PC-3 (cell line): ENCODE data around the gene SPATS2. TPM values are rescaled to one million over a fixed set of nuclear protein-coding genes. Genes with fewer than 3 reads are reported as not detected.
"Not testable (repeated sequence)": the region's sequence is repeated elsewhere in the genome, so short reads cannot be mapped to it uniquely, and the experiment has no call there.

Source experiments
- ATAC-seq: fragments of 200-7000 bp; cut with Tn5 transposase; 2 replicates; pipeline ENCODE4 v1.9.1; 2020; ENCODE audit warnings: mild to moderate bottlenecking, moderate library complexity
- BruUV-seq: library from RNA; stranded (reverse); fragments of 400-500 nt; replicated peaks from 2 replicates; lab custom pipeline; 2021; lab: Mats Ljungman, UMichigan
- CTCF ChIA-PET: fragments of 300-600 bp; sonication (Branson Sonifier 250); formaldehyde crosslinking; loops from one replicate; lab custom pipeline; 2022; ENCODE audit warnings: antibody characterized with exemption; lab: Charles Lee
- POLR2A ChIA-PET: fragments of 300-600 bp; sonication (Branson Sonifier 250); formaldehyde crosslinking; loops from one replicate; lab custom pipeline; 2022; ENCODE audit warnings: antibody characterized with exemption; ENCODE audit not compliant: unreplicated experiment; lab: Charles Lee
- DNase-seq: peaks from one replicate; pipeline ENCODE4 v3.0.0-alpha.2; 2015
- H2AFZ ChIP-seq: fragments of 300-600 bp; sonication (generic); 2 replicates; pipeline ENCODE4 v1.6.0; 2016; ENCODE audit warnings: antibody characterized with exemption, low read length
- H3F3A ChIP-seq: fragments of 300-600 bp; sonication (generic); one replicate; pipeline ENCODE4 v1.6.0; 2017; ENCODE audit warnings: antibody characterized with exemption, low read length, control low read depth, mild to moderate bottlenecking; ENCODE audit not compliant: unreplicated experiment
- H3K27ac ChIP-seq: fragments of 300-600 bp; sonication (generic); 2 replicates; pipeline ENCODE4 v1.5.1; 2016; ENCODE audit warnings: mild to moderate bottlenecking, low read length
- H3K27me3 ChIP-seq: fragments of 300-600 bp; sonication (generic); 2 replicates; pipeline ENCODE4 v1.6.1; 2016; ENCODE audit warnings: low read length, mixed read lengths
- H3K36me3 ChIP-seq: fragments of 300-600 bp; sonication (generic); 2 replicates; pipeline ENCODE4 v1.6.1; 2016; ENCODE audit warnings: low read depth, mixed run types, low read length, mixed read lengths
- H3K4me1 ChIP-seq: fragments of 300-600 bp; sonication (generic); 2 replicates; pipeline ENCODE4 v1.5.1; 2016; ENCODE audit warnings: low read length; ENCODE audit not compliant: insufficient read depth
- H3K4me2 ChIP-seq: fragments of 300-600 bp; sonication (generic); 2 replicates; pipeline ENCODE4 v1.6.0; 2016; ENCODE audit warnings: low read length
- H3K4me3 ChIP-seq: fragments of 300-600 bp; sonication (generic); 2 replicates; pipeline ENCODE4 v1.5.1; 2016; ENCODE audit warnings: mild to moderate bottlenecking, low read length, mixed read lengths
- H3K79me2 ChIP-seq: fragments of 300-600 bp; sonication (generic); 2 replicates; pipeline ENCODE4 v1.6.1; 2017; ENCODE audit warnings: low read length, mixed read lengths
- H3K9ac ChIP-seq: fragments of 300-600 bp; sonication (generic); 2 replicates; pipeline ENCODE4 v1.6.0; 2016; ENCODE audit warnings: mild to moderate bottlenecking, low read length
- H3K9me2 ChIP-seq: fragments of 300-600 bp; sonication (generic); replicated peaks from 2 replicates; pipeline ENCODE4 v1.6.1; 2016; ENCODE audit warnings: mixed run types, low read length, mixed read lengths
- H3K9me3 ChIP-seq: fragments of 300-600 bp; sonication (generic); 2 replicates; pipeline ENCODE4 v1.6.1; 2016; ENCODE audit warnings: low read length, mixed read lengths
- H4K20me1 ChIP-seq: fragments of 300-600 bp; sonication (generic); 2 replicates; pipeline ENCODE4 v1.6.1; 2016; ENCODE audit warnings: low read length, mixed read lengths
- CTCF ChIP-seq: fragments of 300-600 bp; sonication (generic); conservative IDR thresholded peaks from 2 replicates; pipeline ENCODE4 v1.5.1; 2017; ENCODE audit warnings: antibody characterized with exemption, low read depth, mild to moderate bottlenecking, low read length
- EZH2 ChIP-seq: fragments of 300-600 bp; sonication (generic); IDR thresholded peaks from one replicate; pipeline ENCODE4 v1.6.1; 2017; ENCODE audit warnings: antibody characterized with exemption, mild to moderate bottlenecking, low read length; ENCODE audit not compliant: unreplicated experiment
- EZH2phosphoT487 ChIP-seq: fragments of 300-600 bp; sonication (generic); IDR thresholded peaks from 2 replicates; pipeline ENCODE4 v1.6.1; 2018; ENCODE audit warnings: mild to moderate bottlenecking, antibody characterized with exemption, low read length, borderline replicate concordance
- intact Hi-C: fragments of 100-400 bp; cut with micrococcal nuclease; formaldehyde crosslinking; loops from 2 replicates; pipeline ENCODE4 v1.9.0; 2023
- total RNA-seq: library from RNA; depleted of rRNA; stranded (reverse); fragments of >200 nt; gene quantifications from 2 replicates; pipeline ENCODE4 v1.2.3, GENCODE V29; 2014

Gene SPATS2
- total RNA-seq, 1 experiment from 2014 or later: 27.0 TPM

DNA sequence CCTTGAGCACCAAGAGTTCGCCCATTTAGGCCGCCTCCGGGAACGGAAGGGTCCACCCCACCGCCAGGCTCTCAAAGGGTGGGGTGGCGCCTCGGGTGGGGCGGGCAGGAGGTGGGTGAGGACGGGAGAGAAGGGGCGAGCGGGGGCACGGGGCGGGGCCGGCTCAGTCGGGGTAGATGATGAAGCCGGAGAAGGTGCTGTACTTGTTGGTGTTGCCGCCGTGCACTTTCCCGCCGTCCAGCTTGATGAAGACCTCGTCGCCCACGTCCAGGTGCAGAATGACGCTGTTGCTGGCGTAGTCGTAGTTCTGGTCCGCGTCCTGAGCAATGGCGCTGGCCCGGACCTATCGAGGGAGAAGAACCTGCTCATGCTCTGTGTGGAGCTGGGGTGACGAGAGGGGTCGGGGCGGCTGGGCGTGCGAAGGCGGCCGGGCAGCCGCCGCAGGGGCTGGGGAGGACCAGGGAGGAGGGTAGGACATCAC, 34.3 kb upstream of the SPATS2 start:
- Histone ChIP-seq H3K4me2 (no peak overlapping the region), H3K4me1 (no peaks in the 10 kb centered on the region), H3K4me3 (no peak overlapping the region), H2AFZ (no peak overlapping the region), H3K9ac (no peak overlapping the region), H3K27me3 (no peaks in the 10 kb centered on the region), H3F3A (no peaks in the 10 kb centered on the region), H3K9me3 (no peaks in the 10 kb centered on the region), H4K20me1 (no peaks in the 10 kb centered on the region), H3K27ac (no peak overlapping the region), H3K36me3 (peaks cover 6% of the 10 kb centered on the region; the same call in 1 of the 2 replicates), H3K9me2 (no peaks in the 10 kb centered on the region), H3K79me2 (no peaks in the 10 kb centered on the region)
- DNase-seq (no peak), ATAC-seq (no peak)
- CTCF ChIA-PET: interaction anchor here (1.8 to 2.0 kb wide), 2 partner anchors 15 to 182 kb away, joined by 16 to 21 read pairs; partner anchors contain the start of gene DNAJC22
- POLR2A ChIA-PET: no interaction called here
- no TSS peak for BruUV-seq
- intact Hi-C loops: no loop called here
- TF ChIP-seq CTCF (no peak), EZH2phosphoT487 (no peak), EZH2 (no peak)

DNA sequence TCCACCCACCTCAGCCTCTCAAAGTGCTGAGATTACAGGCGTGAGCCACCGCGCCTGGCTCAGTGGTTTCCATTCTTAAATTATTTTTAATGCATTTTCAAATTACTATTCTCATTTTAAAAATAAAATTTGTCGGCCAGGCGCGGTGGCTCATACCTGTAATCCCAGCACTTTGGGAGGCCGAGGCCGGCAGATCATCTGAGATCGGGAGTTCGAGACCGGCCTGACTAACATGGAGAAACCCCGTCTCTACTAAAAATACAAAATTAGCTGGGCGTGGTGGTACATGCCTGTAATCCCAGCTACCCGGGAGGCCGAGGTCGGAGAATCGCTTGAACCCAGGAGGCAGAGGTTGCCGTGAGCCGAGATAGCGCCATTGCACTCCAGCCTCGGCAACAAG, 33.5 kb upstream of the SPATS2 start:
- H3K27me3 ChIP-seq, ATAC-seq, H3K9ac ChIP-seq, H3K4me3 ChIP-seq, BruUV-seq, H3K9me2 ChIP-seq, H3K9me3 ChIP-seq, H3K36me3 ChIP-seq, H3K79me2 ChIP-seq, CTCF ChIA-PET, H3K27ac ChIP-seq, H3K4me2 ChIP-seq, H3K4me1 ChIP-seq, H4K20me1 ChIP-seq, POLR2A ChIA-PET, H3F3A ChIP-seq, DNase-seq, H2AFZ ChIP-seq, intact Hi-C loops: not testable (repeated sequence)

DNA sequence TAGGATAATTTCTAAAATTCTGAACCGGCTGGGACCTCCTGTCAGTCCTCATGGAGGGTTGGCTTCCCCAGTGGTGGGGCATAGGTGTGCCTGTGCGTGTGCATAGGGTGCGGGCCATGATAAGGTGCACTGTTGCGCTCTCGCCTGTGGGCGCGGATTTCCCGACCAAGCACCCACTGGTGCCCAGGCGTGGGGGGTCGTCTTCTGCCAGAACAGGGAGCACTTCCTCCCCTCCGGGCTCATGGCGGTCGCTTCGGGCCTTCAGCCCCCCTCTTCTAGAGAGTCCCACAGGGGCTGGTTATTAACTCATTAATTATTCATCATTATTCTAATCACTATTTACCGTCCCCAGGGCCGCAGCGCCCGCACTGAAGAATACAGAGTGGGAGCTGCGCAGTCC, 33.0 kb upstream of the SPATS2 start:
- DNase-seq: no peak
- H3K4me3 ChIP-seq: no peak overlapping the region
- H4K20me1 ChIP-seq: no peaks in the 10 kb centered on the region
- ChIA-PET POLR2A (no interaction called here), CTCF (no interaction called here)
- H3K27ac ChIP-seq: no peak overlapping the region
- H3K4me1 ChIP-seq: no peaks in the 10 kb centered on the region
- H3K9ac ChIP-seq: no peak overlapping the region
- no peak overlapping the region for H3K4me2 ChIP-seq
- H3K9me3 ChIP-seq: no peaks in the 10 kb centered on the region
- peaks cover 6% of the 10 kb centered on the region; the same call in 1 of the 2 replicates for H3K36me3 ChIP-seq
- no peak for ATAC-seq
- intact Hi-C loops: no loop called here
- H3K79me2 ChIP-seq: no peaks in the 10 kb centered on the region
- no peaks in the 10 kb centered on the region for H3K27me3 ChIP-seq
- no peaks in the 10 kb centered on the region for H3F3A ChIP-seq
- no TSS peak for BruUV-seq
- no peak overlapping the region for H2AFZ ChIP-seq
- TF ChIP-seq EZH2phosphoT487: no peak
- no peak for TF ChIP-seq CTCF
- no peak for TF ChIP-seq EZH2
- no peaks in the 10 kb centered on the region for H3K9me2 ChIP-seq
